GM21526 (cell line): ENCODE data around the gene NEDD4L.

ENCODE experiments used
- ATAC-seq: cut with Tn5 transposase; IDR thresholded peaks from one replicate; pipeline ENCODE4 v1.9.1; 2021; ENCODE audit warnings: moderate library complexity; ENCODE audit not compliant: unreplicated experiment, low FRiP score

The NEDD4L gene

DNA sequence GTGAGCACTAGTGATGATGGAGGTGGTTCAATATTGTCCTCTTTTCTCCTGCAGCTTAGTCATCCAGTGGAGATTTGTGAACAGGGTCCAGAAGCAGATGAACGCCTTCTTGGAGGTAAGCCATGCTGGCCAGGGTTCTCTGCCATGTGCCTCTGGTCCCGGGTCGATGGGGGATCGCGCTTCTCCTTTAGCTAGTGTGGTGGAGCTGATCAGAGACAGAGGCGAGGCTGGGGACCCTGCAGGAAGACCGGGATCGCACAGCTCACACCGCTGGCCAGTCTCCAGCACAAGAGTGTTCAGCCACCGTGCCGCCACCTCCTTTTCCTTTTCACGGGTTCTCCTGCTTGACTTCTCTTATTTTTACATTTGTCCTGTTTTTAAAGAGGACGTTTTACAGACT, 341.4 kb downstream of the NEDD4L start:
- ATAC-seq: no peak

DNA sequence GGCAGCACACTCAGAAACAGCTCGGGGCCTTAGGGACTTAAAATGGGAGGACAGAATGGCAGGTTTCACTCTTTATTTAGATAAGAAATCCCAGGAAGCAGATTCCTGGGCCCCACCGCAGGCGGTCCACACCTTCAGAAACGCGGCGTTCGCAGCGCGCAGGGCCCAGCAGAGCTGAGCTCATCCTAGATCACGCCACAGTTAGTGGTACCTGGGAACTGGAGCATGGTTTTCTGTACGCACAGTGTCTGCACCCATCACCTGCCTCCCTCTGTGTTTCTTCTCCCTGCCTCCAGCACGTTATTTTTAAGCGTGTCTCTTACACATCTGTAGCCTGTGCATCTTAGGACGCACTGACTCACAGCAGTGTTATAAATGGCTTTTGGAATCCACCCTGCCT, 342.8 kb downstream of the NEDD4L start:
- ATAC-seq: no peak

DNA sequence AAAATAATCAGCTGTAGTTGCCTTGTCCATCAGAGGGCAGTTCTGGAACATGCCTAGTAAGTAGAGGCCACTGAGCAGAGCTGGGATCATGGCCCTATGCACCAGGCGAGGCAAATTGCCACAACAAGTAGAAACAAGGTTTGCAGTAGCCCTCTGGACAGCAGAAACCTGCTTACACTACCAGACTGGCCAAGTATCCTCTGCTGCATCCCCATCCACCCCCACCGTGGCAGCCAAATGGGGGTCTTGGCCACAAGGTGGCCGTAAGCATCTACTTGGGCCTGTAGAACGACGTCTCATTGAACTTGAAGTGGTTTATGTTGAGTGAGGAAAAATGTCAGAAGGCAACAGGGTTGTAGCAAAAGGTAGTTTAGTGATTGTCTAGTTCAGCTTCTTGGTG, 343.7 kb downstream of the NEDD4L start:
- no peak for ATAC-seq

DNA sequence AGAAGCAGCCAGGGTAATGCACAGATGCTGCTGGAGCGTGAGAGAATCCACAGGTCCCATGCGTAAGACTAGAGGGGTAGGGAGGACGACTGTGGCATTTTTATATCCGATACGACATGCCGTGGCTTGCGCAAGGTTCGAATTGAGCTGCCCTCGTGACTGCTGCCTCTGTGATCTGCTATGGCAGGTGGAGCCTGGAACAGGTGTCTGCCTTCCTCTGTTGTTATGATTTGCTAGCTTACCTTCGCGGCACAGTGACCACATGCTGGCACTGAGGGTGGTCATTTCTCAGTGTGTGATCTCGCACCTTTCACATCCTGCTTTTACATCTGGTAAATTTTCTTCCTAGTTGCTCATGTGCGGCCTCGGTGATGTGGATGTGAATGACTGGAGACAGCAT, 344.7 kb downstream of the NEDD4L start:
- no peak for ATAC-seq

DNA sequence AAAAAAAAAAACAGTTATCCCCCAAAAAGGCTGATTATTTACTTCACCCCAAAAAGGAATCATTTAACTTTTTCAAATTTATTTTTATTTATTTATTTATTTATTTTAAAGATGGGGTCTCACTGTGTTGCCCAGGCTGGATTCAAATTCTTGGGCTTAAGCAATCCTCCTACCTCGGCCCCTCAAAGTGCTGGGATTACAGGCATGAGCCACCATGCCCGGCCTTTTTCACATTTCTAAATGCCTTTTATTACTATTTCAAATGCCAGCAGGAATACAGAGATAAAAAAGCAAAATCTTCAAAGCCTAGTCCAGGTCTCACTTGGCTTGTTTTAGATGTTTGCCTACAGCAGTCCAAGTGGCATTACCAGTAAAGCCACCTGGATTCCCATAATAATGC, 345.7 kb downstream of the NEDD4L start:
- no peak for ATAC-seq

DNA sequence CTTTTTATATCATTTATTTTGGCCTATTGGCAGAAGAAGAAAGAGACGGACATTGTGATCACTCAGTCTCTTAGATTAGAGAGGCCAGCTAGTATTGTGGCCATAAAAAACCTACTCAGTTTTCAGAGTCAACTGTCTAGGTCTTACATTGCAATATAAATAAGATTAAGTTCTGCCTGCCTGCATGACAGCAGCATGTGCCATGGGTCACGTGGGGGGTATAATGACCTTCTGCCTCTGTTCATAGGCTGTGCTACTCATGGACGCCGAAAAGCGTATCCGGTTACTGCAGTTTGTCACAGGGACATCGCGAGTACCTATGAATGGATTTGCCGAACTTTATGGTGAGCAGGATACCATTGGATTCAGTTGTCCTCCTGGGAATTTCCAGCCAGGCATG, 346.4 kb downstream of the NEDD4L start:
- no peak for ATAC-seq

DNA sequence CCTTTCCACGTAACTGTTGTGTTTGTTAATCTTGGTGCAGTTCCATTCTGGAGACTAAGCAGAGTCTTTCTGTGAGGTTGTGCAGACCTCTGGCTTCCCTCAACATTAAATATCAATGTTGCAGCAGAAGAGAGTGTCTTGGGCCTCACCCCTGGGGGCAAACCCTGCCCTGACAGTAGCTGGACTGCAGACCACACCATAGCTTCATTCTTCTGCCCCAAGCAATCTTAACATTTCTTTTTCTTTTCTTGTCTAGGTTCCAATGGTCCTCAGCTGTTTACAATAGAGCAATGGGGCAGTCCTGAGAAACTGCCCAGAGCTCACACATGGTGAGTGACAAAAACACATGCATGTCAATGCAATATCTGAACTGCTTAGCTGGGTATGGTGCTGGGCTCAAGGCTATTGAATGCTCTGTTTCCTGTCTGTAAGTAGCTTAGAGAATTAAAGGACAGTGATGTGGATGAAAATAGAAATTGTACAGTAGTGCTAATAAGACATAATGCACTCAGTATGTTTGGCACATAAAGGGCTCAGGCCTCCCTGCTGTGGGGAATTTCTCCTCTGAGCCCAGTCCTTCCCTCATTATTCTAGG, 347.3 kb downstream of the NEDD4L start:
- ATAC-seq: no peak

DNA sequence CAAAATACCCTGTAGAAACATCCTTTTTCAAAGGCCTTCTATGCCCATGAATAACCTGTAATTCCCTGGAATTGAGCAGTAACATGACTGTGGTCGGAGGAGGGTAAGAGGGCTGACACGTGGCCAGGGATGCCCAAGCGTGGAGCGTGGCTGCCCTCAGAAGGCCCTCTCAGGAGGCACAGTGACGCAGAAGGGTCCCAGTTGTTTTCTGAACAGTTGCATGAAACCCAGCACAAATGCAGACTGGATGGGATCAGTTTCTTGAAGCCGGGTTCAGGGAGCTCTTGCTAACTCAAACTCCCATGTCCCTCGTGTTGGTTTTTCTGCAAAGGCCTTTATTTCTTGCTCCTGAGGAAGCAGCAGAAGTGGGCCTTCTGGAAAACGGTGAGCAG, 347.9 kb downstream of the NEDD4L start:
- no peak for ATAC-seq

DNA sequence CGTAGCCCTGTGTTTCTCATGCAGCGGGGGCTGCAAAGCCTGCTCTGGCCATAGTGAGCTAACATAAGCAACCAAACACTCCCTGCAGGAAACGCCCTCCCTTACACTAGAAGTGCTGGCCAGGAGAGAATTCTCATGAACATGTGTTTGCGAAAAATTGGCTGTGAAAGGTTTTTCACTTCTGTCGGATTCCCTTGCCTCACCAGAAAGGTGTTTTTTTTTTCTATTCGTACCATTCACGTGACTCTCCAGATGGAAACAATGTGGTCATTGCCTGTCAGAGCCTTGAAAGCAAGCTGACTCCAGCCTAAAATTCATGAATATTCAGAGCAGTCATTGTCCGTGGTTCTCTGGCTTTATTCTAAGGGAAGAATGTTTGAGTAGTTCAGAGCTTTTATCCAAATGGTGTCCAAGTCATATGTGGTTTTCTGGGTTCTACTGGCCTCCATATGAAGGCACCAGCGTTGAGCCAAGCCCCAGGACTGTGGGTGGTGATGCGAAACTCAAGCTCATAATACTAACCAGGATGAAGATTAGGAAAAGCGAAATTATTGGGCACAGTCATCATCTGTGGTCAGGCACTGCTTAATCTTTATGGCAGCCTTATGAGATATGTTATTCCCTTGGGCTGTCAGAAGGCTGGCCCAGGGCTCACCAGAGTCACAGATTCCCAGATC, 348.4 kb downstream of the NEDD4L start:
- ATAC-seq: no peak

DNA sequence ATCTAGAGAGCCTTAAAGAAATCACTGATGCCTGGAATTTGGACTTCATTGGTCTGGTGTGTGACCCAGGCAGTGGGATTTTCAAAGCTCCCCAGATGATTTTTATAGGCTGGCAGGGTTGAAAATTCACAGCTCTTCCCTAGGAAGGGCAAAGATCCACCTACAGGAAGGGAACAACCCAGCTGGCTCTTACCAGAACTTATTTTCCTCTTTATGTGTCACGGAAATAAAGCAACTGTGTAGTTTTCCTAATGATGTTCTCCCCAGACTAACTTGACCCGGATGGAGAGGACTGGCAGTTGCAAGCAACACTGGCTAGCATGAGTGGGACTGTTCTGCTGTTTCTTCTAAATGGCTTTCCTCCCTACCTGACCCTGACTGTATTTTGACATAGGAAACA, 349.3 kb downstream of the NEDD4L start:
- ATAC-seq: no peak

DNA sequence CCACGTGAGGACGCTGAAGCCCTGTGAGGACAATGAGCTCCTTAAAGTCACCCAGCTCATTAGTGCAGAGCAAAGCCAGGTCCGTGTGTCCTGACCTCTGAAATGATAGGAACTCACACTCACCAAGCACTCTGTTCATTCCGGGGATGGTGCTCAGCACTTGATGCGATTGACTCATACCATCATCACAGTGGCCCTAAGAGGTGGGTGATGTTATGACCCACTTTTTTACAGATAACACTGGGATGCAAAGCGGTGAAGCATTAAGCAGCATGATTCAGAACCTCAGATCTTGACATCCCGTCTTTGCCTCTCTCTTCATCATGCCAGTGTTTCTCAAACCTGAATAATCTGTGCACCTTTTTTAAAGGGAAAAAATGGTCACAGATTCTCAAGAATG, 350.0 kb downstream of the NEDD4L start:
- no peak for ATAC-seq

DNA sequence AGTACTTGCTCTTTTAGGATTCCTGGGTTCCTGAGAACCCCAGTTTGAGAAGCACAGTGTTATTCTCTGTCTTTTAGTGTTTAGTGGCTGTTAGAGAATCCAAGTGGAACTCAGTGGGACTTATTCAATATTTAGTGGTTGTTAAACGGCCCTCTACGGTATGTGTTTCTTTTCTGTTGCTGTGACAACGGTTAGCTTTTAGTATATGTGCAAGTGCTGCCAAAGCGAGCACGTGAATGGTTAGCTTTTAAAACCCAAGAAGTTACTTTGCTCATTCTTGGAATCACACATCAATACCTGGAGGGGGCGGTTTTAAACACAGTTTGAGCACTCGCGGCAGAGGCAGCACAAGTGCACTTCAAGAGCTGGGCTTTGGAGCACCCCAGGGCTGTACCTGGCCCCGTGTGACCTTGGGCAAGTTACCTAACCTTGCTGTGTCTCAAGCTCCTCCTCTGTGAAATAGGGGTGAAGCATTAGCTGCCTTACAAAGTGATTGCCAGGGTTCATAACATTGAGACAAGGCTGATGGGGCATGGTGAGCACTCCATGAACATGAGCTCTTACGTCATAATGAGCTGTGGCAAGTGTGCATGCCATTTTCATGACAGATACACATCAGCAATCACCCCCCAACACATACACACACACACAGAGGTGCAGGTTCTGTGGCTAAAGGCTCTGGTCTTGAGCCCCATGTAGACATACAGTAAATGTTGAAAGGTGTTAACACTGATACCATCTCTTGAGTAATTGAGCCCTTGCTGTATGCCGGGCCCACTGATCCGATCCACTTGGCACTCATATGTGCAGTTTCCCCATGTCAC, 350.8 kb downstream of the NEDD4L start:
- ATAC-seq: no peak

DNA sequence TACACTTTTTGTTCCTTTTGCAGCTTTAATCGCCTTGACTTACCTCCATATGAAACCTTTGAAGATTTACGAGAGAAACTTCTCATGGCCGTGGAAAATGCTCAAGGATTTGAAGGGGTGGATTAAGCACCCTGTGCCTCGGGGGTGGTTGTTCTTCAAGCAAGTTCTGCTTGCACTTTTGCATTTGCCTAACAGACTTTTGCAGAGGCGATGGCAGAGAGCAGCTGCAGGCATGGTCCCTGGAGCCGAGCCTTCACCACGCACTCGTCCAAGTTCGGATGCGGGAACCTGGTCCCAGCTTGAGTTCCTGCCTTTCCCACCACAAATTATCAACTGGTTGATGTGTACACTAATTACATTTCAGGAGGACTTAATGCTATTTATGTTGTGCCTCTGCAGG, 352.1 kb downstream of the NEDD4L start:
- ATAC-seq: no peak

DNA sequence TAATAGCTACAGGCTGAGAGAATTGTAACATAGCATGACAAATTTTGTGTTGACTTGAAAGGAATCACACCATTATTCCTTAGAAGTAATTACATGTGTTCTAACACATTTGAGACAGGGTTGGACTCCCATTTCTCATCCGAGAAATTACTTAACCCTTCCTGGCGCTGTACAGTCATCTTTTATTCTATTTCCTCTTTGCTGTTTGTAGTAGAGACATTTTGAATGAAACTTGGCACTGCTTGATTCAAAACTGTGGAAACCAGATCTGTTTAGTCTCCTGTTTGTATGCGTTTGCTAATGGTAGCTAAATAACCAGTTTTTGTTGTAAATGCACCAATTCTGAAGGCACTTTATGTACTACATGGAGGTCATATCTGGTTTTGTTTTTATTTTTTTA, 352.9 kb downstream of the NEDD4L start:
- no peak for ATAC-seq

DNA sequence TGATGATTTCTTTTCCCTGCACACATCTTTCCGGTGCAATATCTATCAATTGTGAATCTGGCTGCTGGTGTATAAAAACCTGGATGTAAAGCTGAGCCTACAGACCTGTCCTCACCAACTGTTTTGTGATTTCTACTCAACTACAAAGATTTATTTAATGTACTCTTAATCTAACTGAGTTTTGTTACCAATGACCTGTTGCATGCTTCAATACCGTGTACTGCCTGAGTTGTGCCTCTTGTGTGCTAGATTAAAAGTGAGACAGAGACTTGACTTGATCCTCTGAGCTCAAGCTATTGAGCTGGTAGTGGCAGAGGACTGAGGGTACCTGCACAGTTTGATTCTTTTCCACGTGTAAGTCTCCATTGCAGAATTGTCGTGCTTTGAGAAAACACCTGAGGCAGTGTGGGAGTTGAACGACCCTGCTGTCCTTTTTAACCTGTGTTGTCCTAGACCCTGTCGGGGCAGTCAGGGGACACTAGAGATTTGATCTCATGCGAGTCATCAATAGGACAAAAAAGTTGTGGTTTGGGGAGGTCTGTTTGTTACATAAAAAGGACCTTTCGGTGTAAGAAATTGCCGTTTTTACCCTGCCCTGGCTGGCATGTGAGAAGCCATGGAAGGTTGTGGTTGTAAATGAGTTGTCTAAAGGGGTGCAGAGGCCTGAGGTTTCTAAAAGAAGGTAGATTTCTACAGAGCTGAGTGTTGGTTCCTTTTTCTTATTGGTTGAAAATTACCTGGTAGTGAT, 353.5 kb downstream of the NEDD4L start:
- ATAC-seq: no peak

DNA sequence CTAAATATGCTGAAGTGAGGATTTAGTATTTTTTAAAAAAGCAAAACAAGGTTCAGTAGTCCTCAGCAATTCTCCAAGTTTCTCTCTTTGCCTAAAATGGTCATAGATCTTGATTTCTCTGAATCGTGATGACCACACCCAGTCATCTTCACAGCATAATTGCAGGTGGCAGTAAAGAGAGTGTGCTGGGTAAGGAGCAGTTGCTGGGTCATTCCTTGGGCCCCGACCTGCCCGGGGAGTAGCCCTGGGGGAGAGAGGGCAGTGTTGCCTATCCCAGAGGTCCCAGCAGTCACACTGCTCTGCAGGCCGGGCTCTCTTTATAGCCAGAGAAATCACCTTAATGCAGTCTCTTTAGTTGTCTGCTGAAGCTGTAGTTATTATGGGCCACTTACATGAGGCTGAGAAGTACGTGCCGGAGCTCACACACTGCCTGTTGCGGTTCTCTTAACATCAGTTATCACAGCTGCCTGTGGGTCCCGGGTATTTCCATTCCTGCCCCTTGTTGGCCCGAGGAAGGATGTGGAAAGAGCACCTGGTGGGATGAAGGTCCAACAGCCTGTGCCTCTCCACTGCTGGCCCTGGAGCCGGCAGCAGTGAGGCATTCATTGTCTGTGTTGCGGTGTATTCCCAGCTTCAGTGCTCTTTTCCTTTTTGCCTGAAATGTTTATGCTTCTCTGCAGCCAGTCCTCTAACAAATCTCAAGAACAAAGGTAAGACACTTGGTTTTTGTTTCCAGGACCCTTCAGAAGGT, 354.8 kb downstream of the NEDD4L start:
- no peak for ATAC-seq

DNA sequence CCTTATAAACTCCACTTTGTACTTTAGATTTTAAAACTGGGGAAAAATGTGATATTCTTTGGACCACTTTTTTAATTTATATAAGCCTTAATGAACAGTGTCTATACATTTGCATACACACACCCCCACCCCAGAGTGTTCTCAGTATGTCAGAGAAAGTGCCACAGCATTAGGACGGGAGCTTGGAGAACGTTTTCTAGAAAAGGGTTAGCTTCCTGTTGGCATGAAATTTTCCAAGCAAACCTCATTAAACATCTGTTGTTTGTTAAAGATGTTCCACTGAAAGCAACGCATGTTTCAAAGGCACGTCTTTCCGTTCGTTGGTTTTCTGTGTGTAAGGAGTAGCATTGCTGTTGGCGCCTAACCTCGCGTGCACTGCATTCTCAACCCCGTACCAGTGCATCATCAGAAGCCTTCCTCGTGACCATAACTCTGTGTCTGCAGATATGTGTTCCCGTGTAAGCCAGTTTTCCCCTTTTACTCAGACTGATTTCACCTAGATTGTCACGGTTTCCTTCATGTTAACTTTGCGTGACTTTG, 356.4 kb downstream of the NEDD4L start:
- ATAC-seq: no peak

DNA sequence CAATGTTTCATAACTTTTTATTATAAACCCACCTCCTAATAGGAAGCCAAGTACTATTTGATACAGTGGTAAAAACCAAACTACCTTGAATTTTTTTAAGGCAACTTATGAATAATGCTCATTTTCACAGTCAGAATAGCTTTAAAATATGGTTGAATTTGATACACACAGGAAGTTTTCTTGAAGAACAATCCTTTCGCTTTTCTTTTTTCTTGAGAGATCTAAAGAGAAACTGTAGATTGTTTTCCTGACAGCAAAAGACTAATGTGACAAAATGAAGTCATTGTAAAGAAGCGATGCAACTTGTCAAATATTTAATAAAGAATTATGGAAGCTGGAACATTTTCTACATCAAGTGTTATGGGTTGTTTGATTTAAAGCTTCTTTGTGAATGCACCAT, 357.2 kb downstream of the NEDD4L start:
- no peak for ATAC-seq

DNA sequence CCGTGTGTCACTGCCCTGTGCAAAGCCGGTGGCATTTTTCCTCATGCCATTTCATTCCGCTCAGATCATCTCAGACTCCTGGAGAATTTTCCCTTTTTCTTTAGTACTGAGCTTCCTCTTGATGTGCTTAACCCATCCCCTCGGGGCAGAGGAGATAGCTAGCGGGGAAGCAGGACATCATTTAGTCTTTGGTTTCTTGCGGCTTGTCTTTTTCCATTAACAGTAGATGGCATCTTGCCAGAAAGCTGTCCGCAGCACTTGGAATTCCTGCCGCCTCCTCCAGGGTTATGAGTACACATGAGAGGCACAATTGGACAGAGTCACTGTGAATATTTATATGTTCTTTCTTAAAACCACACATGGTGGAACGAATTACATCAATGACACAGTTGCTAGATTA, 358.2 kb downstream of the NEDD4L start:
- ATAC-seq: no peak
